Tibial nerve (tissue), 4 donors: ENCODE measurements around the gene LIPA. TPM values are rescaled to one million over a fixed set of nuclear protein-coding genes. Genes with fewer than 3 reads are reported as not detected.
A peak's percentile ranks its signal among the peaks of the same experiment; 100 is the strongest.

Experiments used
- DNase-seq, 2 donors: peaks; one replicate each; pipeline ENCODE4 v3.0.0-alpha.2; 2019; ENCODE audit warnings: low spot score in 2 of 2
- H3K27ac ChIP-seq, 4 donors: fragments of 200-600 bp; sonication (generic) in 3 of 4; one replicate each; pipeline ENCODE4 v1.5.1; 2017 to 2019; ENCODE audit warnings: mild to moderate bottlenecking in 1 of 4
- H3K27me3 ChIP-seq, 2 donors: fragments of 200-600 bp; sonication (generic) in 1 of 2; one replicate each; pipeline versions ENCODE4 v1.5.1 to v1.6.0; 2017 to 2019
- H3K36me3 ChIP-seq, 3 donors: fragments of 200-600 bp; sonication (generic); one replicate each; pipeline ENCODE4 v1.5.1; 2018 to 2019
- H3K4me1 ChIP-seq, 4 donors: fragments of 200-600 bp; sonication (generic) in 3 of 4; one replicate each; pipeline ENCODE4 v1.5.1; 2017 to 2019
- H3K4me3 ChIP-seq, 4 donors: fragments of 200-600 bp; sonication (generic) in 3 of 4; one replicate each; pipeline ENCODE4 v1.5.1; 2017 to 2019; ENCODE audit warnings: mild to moderate bottlenecking in 1 of 4, moderate library complexity in 1 of 4
- H3K9me3 ChIP-seq, 4 donors: fragments of 200-600 bp; sonication (generic) in 3 of 4; one replicate each; pipeline ENCODE4 v1.5.1; 2017 to 2019
- CTCF ChIP-seq, 5 experiments: fragments of 200-600 bp in 3 of 5; fragments of 450-650 bp in 2 of 5; sonication (generic) in 3 of 5; IDR thresholded peaks; one replicate each; pipeline ENCODE4 v1.5.1; 2016 to 2019; ENCODE audit warnings: antibody characterized with exemption in 5 of 5, mild to moderate bottlenecking in 3 of 5, moderate library complexity in 2 of 5
- EP300 ChIP-seq, 2 donors: sonication (generic); formaldehyde crosslinking; IDR thresholded peaks; one replicate each; pipeline ENCODE4 v1.6.1; 2017; ENCODE audit warnings: antibody characterized with exemption in 2 of 2, mild to moderate bottlenecking in 1 of 2
- POLR2A ChIP-seq, 2 donors: fragments of 450-650 bp; IDR thresholded peaks; one replicate each; pipeline ENCODE4 v1.6.1; 2017; ENCODE audit warnings: antibody characterized with exemption in 2 of 2, mild to moderate bottlenecking in 2 of 2, moderate library complexity in 2 of 2
- WGBS, 2 donors: methylation state at CpG; one replicate each; pipeline ENCODE4 v1.1.5; 2018; 5-methylcytosine and 5-hydroxymethylcytosine counted together
- total RNA-seq, 4 donors: library from RNA; depleted of rRNA; stranded (reverse); fragments of >200 nt; gene quantifications; one replicate each; pipeline ENCODE4 v1.1.0, GENCODE V29; 2016

The LIPA gene
- total RNA-seq, 4 donors from 2014 or later = 36.6 to 57.9 (median 39.5) TPM

GRCh38 chr10:89262086-89263051 is 10.8 kb upstream of the LIPA start:
- no peak overlapping the region for H3K4me3 ChIP-seq
- TF ChIP-seq POLR2A (IDR thresholded peaks at IDR 0.05) (no peak), CTCF (IDR thresholded peaks at IDR 0.05) (no peak), EP300 (IDR thresholded peaks at IDR 0.05) (no peak)
- H3K27ac ChIP-seq = peak overlapping the region in 3 of 4 donors; percentile 2 to 48 (median 40)
- peaks cover 0 to 46% (median 10%) of the 10 kb centered on the region in 4 donors for H3K4me1 ChIP-seq
- no peaks in the 10 kb centered on the region for H3K27me3 ChIP-seq
- WGBS, 2 donors = 41 to 57% methylated on average over 5 of the region's 5 CpGs
- no peaks in the 10 kb centered on the region for H3K36me3 ChIP-seq
- no peak for DNase-seq
- no peaks in the 10 kb centered on the region for H3K9me3 ChIP-seq

- WGBS, 2 donors = 53 to 63% methylated on average over 1 of the region's 1 CpG
These were observed 7.3 kb upstream of the LIPA start for GRCh38 chr10:89258881-89259280.

GRCh38 chr10:89257581-89257980 is 6.0 kb upstream of the LIPA start:
- Histone ChIP-seq H3K4me3 (no peak overlapping the region), H3K27me3 (no peaks in the 10 kb centered on the region), H3K27ac (peak overlapping the region in 2 of 4 donors; percentile 31 to 39), H3K36me3 (no peaks in the 10 kb centered on the region), H3K9me3 (no peaks in the 10 kb centered on the region), H3K4me1 (peaks cover 0 to 41% (median 10%) of the 10 kb centered on the region in 4 donors)
- TF ChIP-seq POLR2A (IDR thresholded peaks at IDR 0.05) (no peak), EP300 (IDR thresholded peaks at IDR 0.05) (no peak), CTCF (IDR thresholded peaks at IDR 0.05) (no peak)
- DNase-seq = no peak
- 31 to 44% methylated on average over 2 of the region's 2 CpGs for WGBS, 2 donors

More at GRCh38 chr10:89258881-89259280, 7.3 kb upstream of the LIPA start:
- no peak overlapping the region for H3K4me3 ChIP-seq
- H3K27me3 ChIP-seq = no peaks in the 10 kb centered on the region
- H3K27ac ChIP-seq = no peak overlapping the region
- H3K9me3 ChIP-seq = no peaks in the 10 kb centered on the region
- no peak for TF ChIP-seq POLR2A (IDR thresholded peaks at IDR 0.05)
- no peak for TF ChIP-seq EP300 (IDR thresholded peaks at IDR 0.05)
- TF ChIP-seq CTCF (IDR thresholded peaks at IDR 0.05) = no peak
- H3K36me3 ChIP-seq = no peaks in the 10 kb centered on the region
- H3K4me1 ChIP-seq = peaks cover 0 to 50% (median 10%) of the 10 kb centered on the region in 4 donors
- no peak for DNase-seq

- Histone ChIP-seq H3K4me1 (peaks cover 0 to 38% (median 7%) of the 10 kb centered on the region in 4 donors), H3K9me3 (no peaks in the 10 kb centered on the region), H3K27me3 (no peaks in the 10 kb centered on the region), H3K27ac (peak overlapping the region in 2 of 4 donors; percentile 2 to 39), H3K36me3 (no peaks in the 10 kb centered on the region), H3K4me3 (no peak overlapping the region)
- no peak for DNase-seq
- TF ChIP-seq EP300 (IDR thresholded peaks at IDR 0.05) (no peak), POLR2A (IDR thresholded peaks at IDR 0.05) (no peak), CTCF (IDR thresholded peaks at IDR 0.05) (no peak)
- WGBS, 2 donors = 36 to 47% methylated on average over 1 of the region's 1 CpG
These were observed 5.4 kb upstream of the LIPA start for GRCh38 chr10:89256962-89257361.

GRCh38 chr10:89256340-89256739 is 4.8 kb upstream of the LIPA start:
- WGBS, 2 donors = 64 to 65% methylated on average over 3 of the region's 3 CpGs
- no peak for TF ChIP-seq POLR2A (IDR thresholded peaks at IDR 0.05)
- TF ChIP-seq EP300 (IDR thresholded peaks at IDR 0.05) = no peak
- no peak for TF ChIP-seq CTCF (IDR thresholded peaks at IDR 0.05)
- H3K27me3 ChIP-seq = no peaks in the 10 kb centered on the region
- no peak for DNase-seq
- H3K9me3 ChIP-seq = no peaks in the 10 kb centered on the region
- H3K4me1 ChIP-seq = peaks cover 0 to 32% (median 7%) of the 10 kb centered on the region in 4 donors
- H3K27ac ChIP-seq = peak overlapping the region in 2 of 4 donors; percentile 2 to 38
- no peak overlapping the region for H3K4me3 ChIP-seq
- no peaks in the 10 kb centered on the region for H3K36me3 ChIP-seq
